Loucy (cell line): ENCODE measurements around the gene IGFALS.

Source experiments
- H2AFZ ChIP-seq: fragments of 200-600 bp; sonication (generic); 2 replicates; pipeline ENCODE4 v1.6.0; 2016; ENCODE audit warnings: antibody characterized with exemption, mild to moderate bottlenecking, low read length, moderate library complexity
- H3F3A ChIP-seq: fragments of 200-600 bp; 2 replicates; pipeline ENCODE4 v1.6.0; 2016; ENCODE audit warnings: antibody characterized with exemption, low read depth, mild to moderate bottlenecking
- H3K27me3 ChIP-seq: fragments of 200-600 bp; sonication (generic); 2 replicates; pipeline ENCODE4 v1.6.1; 2014; ENCODE audit warnings: low read length, mild to moderate bottlenecking; ENCODE audit not compliant: insufficient read depth, poor library complexity, severe bottlenecking
- H3K36me3 ChIP-seq: fragments of 200-600 bp; sonication (generic); 2 replicates; pipeline ENCODE4 v1.6.1; 2016; ENCODE audit warnings: low read length; ENCODE audit not compliant: insufficient read depth
- H3K4me1 ChIP-seq: fragments of 200-600 bp; sonication (generic); 2 replicates; pipeline ENCODE4 v1.5.1; 2014; ENCODE audit warnings: low read length, mild to moderate bottlenecking; ENCODE audit not compliant: insufficient read depth, poor library complexity, severe bottlenecking
- H3K4me2 ChIP-seq: fragments of 200-600 bp; sonication (generic); 2 replicates; pipeline ENCODE4 v1.6.0; 2014; ENCODE audit warnings: antibody characterized with exemption, low read length, low read depth, mild to moderate bottlenecking; ENCODE audit not compliant: poor library complexity, severe bottlenecking
- H3K4me3 ChIP-seq: fragments of 200-600 bp; sonication (generic); 2 replicates; pipeline ENCODE4 v1.5.1; 2014; ENCODE audit warnings: low read length, mild to moderate bottlenecking, mixed read lengths; ENCODE audit not compliant: poor library complexity, severe bottlenecking
- H3K79me2 ChIP-seq: fragments of 200-600 bp; sonication (generic); 2 replicates; pipeline ENCODE4 v1.6.1; 2014; ENCODE audit warnings: low read length; ENCODE audit not compliant: insufficient read depth
- H3K9ac ChIP-seq: fragments of 200-600 bp; sonication (generic); 2 replicates; pipeline ENCODE4 v1.6.0; 2014; ENCODE audit warnings: mild to moderate bottlenecking, low read depth, low read length, moderate library complexity; ENCODE audit not compliant: poor library complexity, severe bottlenecking
- H3K9me2 ChIP-seq: fragments of 200-600 bp; sonication (generic); replicated peaks from 2 replicates; pipeline ENCODE4 v1.6.1; 2016; ENCODE audit warnings: low read depth, low read length, mixed read lengths
- H3K9me3 ChIP-seq: fragments of 200-600 bp; sonication (generic); 2 replicates; pipeline ENCODE4 v1.6.1; 2014; ENCODE audit warnings: mild to moderate bottlenecking, antibody characterized with exemption, low read length, low read depth; ENCODE audit not compliant: insufficient read depth
- H4K20me1 ChIP-seq: fragments of 200-600 bp; sonication (generic); 2 replicates; pipeline ENCODE4 v1.6.0; 2014; ENCODE audit warnings: antibody characterized with exemption, low read length, mild to moderate bottlenecking; ENCODE audit not compliant: insufficient read depth, poor library complexity, severe bottlenecking
- EZH2phosphoT487 ChIP-seq: fragments of 200-600 bp; IDR thresholded peaks from 2 replicates; pipeline ENCODE4 v1.6.1; 2018; ENCODE audit warnings: antibody characterized with exemption, mild to moderate bottlenecking, moderate library complexity, borderline replicate concordance
- TF ChIP-seq, protein P1 (sequence below): fragments of 200-600 bp; sonication (generic); conservative IDR thresholded peaks from 2 replicates; pipeline ENCODE4 v1.5.1; 2014; ENCODE audit warnings: mild to moderate bottlenecking, antibody characterized with exemption, low read length

The IGFALS gene

DNA sequence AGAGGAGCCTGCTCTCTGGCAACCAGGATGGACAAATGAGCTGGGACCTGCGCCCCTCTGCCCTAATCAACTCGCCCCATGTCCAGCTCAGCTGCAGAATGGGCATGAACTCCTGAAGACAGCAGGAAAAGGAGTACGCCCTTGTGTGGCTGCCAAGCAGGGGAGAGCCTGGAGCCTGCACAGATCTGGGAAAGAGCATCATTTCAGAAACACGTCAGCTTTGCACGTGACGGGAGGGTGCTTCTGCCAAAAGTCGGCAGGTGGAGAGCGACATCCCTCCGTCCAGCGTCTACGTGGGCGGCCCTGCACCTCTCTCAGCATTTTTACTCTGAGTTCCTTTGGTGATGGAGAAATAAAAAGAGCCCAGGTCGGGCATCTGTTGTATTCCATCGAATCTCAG lies 40.7 kb downstream of the IGFALS start:
- H3K4me2 ChIP-seq = no peak overlapping the region
- no peaks in the 10 kb centered on the region for H3K9me3 ChIP-seq
- no peaks in the 10 kb centered on the region for H3K9me2 ChIP-seq
- H4K20me1 ChIP-seq = no peaks in the 10 kb centered on the region
- no peaks in the 10 kb centered on the region for H3K4me1 ChIP-seq
- H3F3A ChIP-seq = no peaks in the 10 kb centered on the region
- no peak overlapping the region for H3K9ac ChIP-seq
- no peak for TF ChIP-seq EZH2phosphoT487
- TF ChIP-seq, protein P1, sequence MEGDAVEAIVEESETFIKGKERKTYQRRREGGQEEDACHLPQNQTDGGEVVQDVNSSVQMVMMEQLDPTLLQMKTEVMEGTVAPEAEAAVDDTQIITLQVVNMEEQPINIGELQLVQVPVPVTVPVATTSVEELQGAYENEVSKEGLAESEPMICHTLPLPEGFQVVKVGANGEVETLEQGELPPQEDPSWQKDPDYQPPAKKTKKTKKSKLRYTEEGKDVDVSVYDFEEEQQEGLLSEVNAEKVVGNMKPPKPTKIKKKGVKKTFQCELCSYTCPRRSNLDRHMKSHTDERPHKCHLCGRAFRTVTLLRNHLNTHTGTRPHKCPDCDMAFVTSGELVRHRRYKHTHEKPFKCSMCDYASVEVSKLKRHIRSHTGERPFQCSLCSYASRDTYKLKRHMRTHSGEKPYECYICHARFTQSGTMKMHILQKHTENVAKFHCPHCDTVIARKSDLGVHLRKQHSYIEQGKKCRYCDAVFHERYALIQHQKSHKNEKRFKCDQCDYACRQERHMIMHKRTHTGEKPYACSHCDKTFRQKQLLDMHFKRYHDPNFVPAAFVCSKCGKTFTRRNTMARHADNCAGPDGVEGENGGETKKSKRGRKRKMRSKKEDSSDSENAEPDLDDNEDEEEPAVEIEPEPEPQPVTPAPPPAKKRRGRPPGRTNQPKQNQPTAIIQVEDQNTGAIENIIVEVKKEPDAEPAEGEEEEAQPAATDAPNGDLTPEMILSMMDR = no peak
- no peaks in the 10 kb centered on the region for H3K79me2 ChIP-seq
- H3K36me3 ChIP-seq = peaks cover 4% of the 10 kb centered on the region; the same call in 1 of the 2 replicates
- H3K27me3 ChIP-seq = no peaks in the 10 kb centered on the region
- H3K4me3 ChIP-seq = no peak overlapping the region
- no peak overlapping the region for H2AFZ ChIP-seq

DNA sequence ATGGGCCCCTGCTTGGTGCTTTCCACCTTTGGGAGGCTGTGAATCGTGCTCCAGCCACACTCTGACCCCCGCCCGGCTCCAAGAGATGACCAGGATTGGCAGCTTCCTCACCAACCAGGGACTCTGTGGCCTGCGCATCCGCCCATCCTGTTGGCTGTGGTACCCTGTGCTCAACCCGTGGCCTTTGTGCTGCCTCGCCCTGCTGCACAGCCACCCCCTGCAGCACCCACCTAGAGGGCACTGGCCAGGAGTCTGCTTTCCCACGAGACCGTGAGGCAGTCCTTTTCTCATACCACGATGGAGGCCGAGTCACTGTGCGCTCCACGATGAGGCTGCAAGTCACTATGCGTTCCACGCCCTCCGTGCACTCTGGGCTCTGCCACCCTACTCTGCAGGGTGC lies 41.6 kb downstream of the IGFALS start:
- Histone ChIP-seq H3K9ac (no peak overlapping the region), H3F3A (no peaks in the 10 kb centered on the region), H3K36me3 (peaks cover 4% of the 10 kb centered on the region; the same call in 1 of the 2 replicates), H3K4me1 (no peaks in the 10 kb centered on the region), H3K27me3 (no peaks in the 10 kb centered on the region), H3K9me3 (no peaks in the 10 kb centered on the region), H3K9me2 (no peaks in the 10 kb centered on the region), H3K4me3 (no peak overlapping the region), H2AFZ (no peak overlapping the region), H3K4me2 (no peak overlapping the region), H3K79me2 (no peaks in the 10 kb centered on the region), H4K20me1 (no peaks in the 10 kb centered on the region)
- TF ChIP-seq EZH2phosphoT487 = no peak
- TF ChIP-seq, protein P1 = no peak

DNA sequence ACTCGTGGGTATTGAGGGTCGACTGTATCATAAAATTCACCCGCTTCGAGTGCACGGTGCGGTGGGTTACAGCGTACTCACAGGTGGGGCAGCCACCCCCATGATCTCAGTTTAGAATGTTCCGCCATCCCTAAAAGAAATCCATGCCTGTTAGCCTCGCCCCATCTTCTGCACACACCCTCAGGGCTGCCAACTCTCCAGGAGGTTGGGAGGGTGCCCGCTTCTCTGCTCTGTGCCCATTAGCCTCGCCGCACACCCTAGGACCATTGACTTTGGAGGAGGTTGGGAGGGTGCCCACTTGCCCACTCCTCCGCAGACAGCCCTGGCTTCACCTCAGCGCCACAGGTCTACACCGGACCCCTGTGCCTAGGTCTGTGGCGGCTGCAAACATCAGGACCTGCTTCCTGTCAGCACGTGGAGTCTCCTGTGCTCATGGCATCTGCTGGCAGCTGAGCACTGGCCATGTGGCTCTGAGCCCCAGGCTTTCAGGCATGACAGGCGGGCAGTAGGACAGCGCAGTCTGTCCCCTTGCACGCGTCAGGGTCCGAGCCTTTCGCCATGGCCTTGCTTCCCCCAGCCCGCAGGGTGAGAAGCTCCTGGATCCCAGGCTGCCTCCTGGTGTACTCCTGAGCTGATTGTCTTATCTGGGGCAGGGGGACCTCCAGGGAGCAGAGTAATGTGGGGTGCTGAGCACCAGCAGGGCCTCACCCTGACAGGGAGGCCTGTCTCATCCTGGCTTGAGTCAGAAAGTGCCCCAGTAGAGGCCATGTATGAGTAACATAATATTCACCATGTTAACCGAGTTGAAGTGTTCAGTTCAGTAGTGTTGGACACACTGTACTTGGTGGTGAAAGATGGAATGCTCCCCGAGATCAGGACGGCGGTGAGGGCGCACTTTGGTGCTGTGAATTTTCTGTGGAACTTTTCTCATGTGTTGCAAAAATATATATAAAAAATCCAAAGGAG lies 44.1 kb downstream of the IGFALS start:
- Histone ChIP-seq H3K27me3 (no peaks in the 10 kb centered on the region), H3K79me2 (no peaks in the 10 kb centered on the region), H3F3A (no peaks in the 10 kb centered on the region), H3K9ac (no peak overlapping the region), H3K4me3 (no peak overlapping the region), H3K9me3 (no peaks in the 10 kb centered on the region), H3K4me2 (no peak overlapping the region), H2AFZ (no peak overlapping the region), H3K4me1 (no peaks in the 10 kb centered on the region), H3K9me2 (no peaks in the 10 kb centered on the region), H4K20me1 (no peaks in the 10 kb centered on the region), H3K36me3 (peaks cover 4% of the 10 kb centered on the region; the same call in 1 of the 2 replicates)
- TF ChIP-seq, protein P1 = no peak
- no peak for TF ChIP-seq EZH2phosphoT487
